ENCODE measurements around the gene FHL3.
"Not testable (repeated sequence)": the region's sequence is repeated elsewhere in the genome, so short reads cannot be mapped to it uniquely, and the experiment has no call there.

Gene FHL3

GRCh38 chr1:37994886-37995566, 10.3 kb downstream of the FHL3 start:
- H3K27ac Mint-ChIP-seq = peak overlapping the region; percentile 85
- peaks cover 53% of the 10 kb centered on the region for H3K4me1 Mint-ChIP-seq (ENCODE audit: low read depth)
- no peaks in the 10 kb centered on the region for H3K27me3 Mint-ChIP-seq
- H3K4me3 Mint-ChIP-seq = peak overlapping the region; percentile 77
- H3K36me3 Mint-ChIP-seq (ENCODE audit: low read depth) = peaks cover 40% of the 10 kb centered on the region
- no peaks in the 10 kb centered on the region for H3K9me3 Mint-ChIP-seq

- Mint-ChIP-seq H3K4me1 (ENCODE audit: low read depth) (peaks cover 29% of the 10 kb centered on the region), H3K4me3 (peak overlapping the region; percentile 97), H3K27ac (peak overlapping the region; percentile 87), H3K27me3 (no peaks in the 10 kb centered on the region), H3K9me3 (no peaks in the 10 kb centered on the region), H3K36me3 (ENCODE audit: low read depth) (peaks cover 47% of the 10 kb centered on the region)
Measured at GRCh38 chr1:37989361-37989930, 15.9 kb downstream of the FHL3 start.

- Mint-ChIP-seq H3K27ac (peak overlapping the region; percentile 74), H3K27me3 (no peaks in the 10 kb centered on the region), H3K9me3 (no peaks in the 10 kb centered on the region), H3K4me1 (ENCODE audit: low read depth) (peaks cover 23% of the 10 kb centered on the region), H3K36me3 (ENCODE audit: low read depth) (peaks cover 55% of the 10 kb centered on the region), H3K4me3 (peak overlapping the region; percentile 97)
Measured at GRCh38 chr1:37987679-37988078, 17.6 kb downstream of the FHL3 start.

GRCh38 chr1:37983546-37983945, 21.8 kb downstream of the FHL3 start:
- Mint-ChIP-seq H3K27ac (no peak overlapping the region), H3K9me3 (no peaks in the 10 kb centered on the region), H3K36me3 (ENCODE audit: low read depth) (peaks cover 85% of the 10 kb centered on the region), H3K27me3 (no peaks in the 10 kb centered on the region), H3K4me3 (no peak overlapping the region), H3K4me1 (ENCODE audit: low read depth) (peaks cover 15% of the 10 kb centered on the region)

GRCh38 chr1:37978541-37978940, 26.8 kb downstream of the FHL3 start:
- H3K4me3 Mint-ChIP-seq = no peak overlapping the region
- no peaks in the 10 kb centered on the region for H3K9me3 Mint-ChIP-seq
- H3K27ac Mint-ChIP-seq = peak overlapping the region; percentile 42
- no peaks in the 10 kb centered on the region for H3K27me3 Mint-ChIP-seq
- peaks cover 86% of the 10 kb centered on the region for H3K36me3 Mint-ChIP-seq (ENCODE audit: low read depth)
- H3K4me1 Mint-ChIP-seq (ENCODE audit: low read depth) = no peaks in the 10 kb centered on the region

GRCh38 chr1:37975083-37975482, 30.2 kb downstream of the FHL3 start:
- H3K4me1 Mint-ChIP-seq (ENCODE audit: low read depth); H3K4me3 Mint-ChIP-seq; H3K27me3 Mint-ChIP-seq; H3K9me3 Mint-ChIP-seq; H3K27ac Mint-ChIP-seq: not testable (repeated sequence)
- peaks cover 88% of the 10 kb centered on the region for H3K36me3 Mint-ChIP-seq (ENCODE audit: low read depth)

GRCh38 chr1:37974567-37974966, 30.7 kb downstream of the FHL3 start:
- Mint-ChIP-seq H3K36me3 (ENCODE audit: low read depth) (peaks cover 88% of the 10 kb centered on the region), H3K27me3 (no peaks in the 10 kb centered on the region), H3K9me3 (no peaks in the 10 kb centered on the region), H3K4me3 (no peak overlapping the region), H3K4me1 (ENCODE audit: low read depth) (peaks cover 7% of the 10 kb centered on the region), H3K27ac (no peak overlapping the region)

- H3K36me3 Mint-ChIP-seq (ENCODE audit: low read depth) = peaks cover 88% of the 10 kb centered on the region
- not testable (repeated sequence) for H3K9me3 Mint-ChIP-seq; H3K27me3 Mint-ChIP-seq; H3K27ac Mint-ChIP-seq; H3K4me3 Mint-ChIP-seq; H3K4me1 Mint-ChIP-seq (ENCODE audit: low read depth)
Measured at GRCh38 chr1:37973684-37974083, 31.6 kb downstream of the FHL3 start.

- Mint-ChIP-seq H3K4me1 (ENCODE audit: low read depth) (no peaks in the 10 kb centered on the region), H3K36me3 (ENCODE audit: low read depth) (peaks cover 62% of the 10 kb centered on the region), H3K27me3 (no peaks in the 10 kb centered on the region), H3K9me3 (no peaks in the 10 kb centered on the region), H3K4me3 (no peak overlapping the region), H3K27ac (no peak overlapping the region)
Measured at GRCh38 chr1:37965301-37965700, 40.0 kb downstream of the FHL3 start.

- H3K9me3 Mint-ChIP-seq; H3K27me3 Mint-ChIP-seq; H3K27ac Mint-ChIP-seq; H3K4me3 Mint-ChIP-seq; H3K4me1 Mint-ChIP-seq (ENCODE audit: low read depth): not testable (repeated sequence)
- H3K36me3 Mint-ChIP-seq (ENCODE audit: low read depth) = peaks cover 60% of the 10 kb centered on the region
Measured at GRCh38 chr1:37964106-37964505, 41.2 kb downstream of the FHL3 start.

- no peaks in the 10 kb centered on the region for H3K27me3 Mint-ChIP-seq
- H3K4me3 Mint-ChIP-seq = no peak overlapping the region
- H3K36me3 Mint-ChIP-seq (ENCODE audit: low read depth) = peaks cover 55% of the 10 kb centered on the region
Measured at GRCh38 chr1:37958690-37959089, 46.6 kb downstream of the FHL3 start.

GRCh38 chr1:37955685-37956084, 49.6 kb downstream of the FHL3 start:
- no peak overlapping the region for H3K27ac Mint-ChIP-seq
- H3K4me3 Mint-ChIP-seq = no peak overlapping the region
- no peaks in the 10 kb centered on the region for H3K9me3 Mint-ChIP-seq
- H3K27me3 Mint-ChIP-seq = no peaks in the 10 kb centered on the region
- H3K36me3 Mint-ChIP-seq (ENCODE audit: low read depth) = peaks cover 38% of the 10 kb centered on the region
- peaks cover 10% of the 10 kb centered on the region for H3K4me1 Mint-ChIP-seq (ENCODE audit: low read depth)

More at GRCh38 chr1:37958690-37959089, 46.6 kb downstream of the FHL3 start:
- H3K9me3 Mint-ChIP-seq = no peaks in the 10 kb centered on the region
- H3K27ac Mint-ChIP-seq = no peak overlapping the region
- H3K4me1 Mint-ChIP-seq (ENCODE audit: low read depth) = no peaks in the 10 kb centered on the region

GRCh38 chr1:37954316-37954971, 50.9 kb downstream of the FHL3 start:
- H3K4me3 Mint-ChIP-seq = no peak overlapping the region
- H3K36me3 Mint-ChIP-seq (ENCODE audit: low read depth) = peaks cover 26% of the 10 kb centered on the region
- H3K9me3 Mint-ChIP-seq = no peaks in the 10 kb centered on the region
- H3K27ac Mint-ChIP-seq = no peak overlapping the region
- no peaks in the 10 kb centered on the region for H3K27me3 Mint-ChIP-seq
- H3K4me1 Mint-ChIP-seq (ENCODE audit: low read depth) = peaks cover 10% of the 10 kb centered on the region

GRCh38 chr1:37952738-37953137, 52.6 kb downstream of the FHL3 start:
- Mint-ChIP-seq H3K36me3 (ENCODE audit: low read depth) (peaks cover 12% of the 10 kb centered on the region), H3K4me1 (ENCODE audit: low read depth) (peaks cover 10% of the 10 kb centered on the region), H3K27me3 (no peaks in the 10 kb centered on the region), H3K4me3 (no peak overlapping the region), H3K27ac (no peak overlapping the region), H3K9me3 (no peaks in the 10 kb centered on the region)

GRCh38 chr1:37951783-37952624, 53.3 kb downstream of the FHL3 start:
- Mint-ChIP-seq H3K4me3 (no peak overlapping the region), H3K27ac (no peak overlapping the region), H3K4me1 (ENCODE audit: low read depth) (peaks cover 17% of the 10 kb centered on the region), H3K27me3 (no peaks in the 10 kb centered on the region), H3K36me3 (ENCODE audit: low read depth) (peaks cover 11% of the 10 kb centered on the region), H3K9me3 (no peaks in the 10 kb centered on the region)
